Measurements from ENCODE around the gene SMURF1. TPM values are rescaled to one million over a fixed set of nuclear protein-coding genes. Genes with fewer than 3 reads are reported as not detected.

The SMURF1 gene
- total RNA-seq, 1 donor from 2014 or later = 22.1 TPM

- Mint-ChIP-seq H3K27ac (peak overlapping the region; percentile 87), H3K4me1 (ENCODE audit: unreplicated experiment) (peaks cover 52% of the 10 kb centered on the region), H3K36me3 (peaks cover 6% of the 10 kb centered on the region), H3K9me3 (no peaks in the 10 kb centered on the region), H3K27me3 (no peaks in the 10 kb centered on the region), H3K4me3 (peak overlapping the region; percentile 87)
- DNase-seq (ENCODE audit: extremely low spot score, unreplicated experiment) = no peak
- no peak for TF ChIP-seq CTCF (conservative IDR thresholded peaks at IDR 0.05)
Observed at GRCh38 chr7:99141334-99141733, 2.6 kb downstream of the SMURF1 start.

- H3K36me3 Mint-ChIP-seq = peaks cover 6% of the 10 kb centered on the region
- no peak for DNase-seq (ENCODE audit: extremely low spot score, unreplicated experiment)
- peaks cover 52% of the 10 kb centered on the region for H3K4me1 Mint-ChIP-seq (ENCODE audit: unreplicated experiment)
- H3K4me3 Mint-ChIP-seq = peak overlapping the region; percentile 87
- H3K27me3 Mint-ChIP-seq = no peaks in the 10 kb centered on the region
- TF ChIP-seq CTCF (conservative IDR thresholded peaks at IDR 0.05) = no peak
- H3K27ac Mint-ChIP-seq = peak overlapping the region; percentile 37
- H3K9me3 Mint-ChIP-seq = no peaks in the 10 kb centered on the region
Observed at GRCh38 chr7:99140813-99141212, 3.1 kb downstream of the SMURF1 start.

- Mint-ChIP-seq H3K27me3 (no peaks in the 10 kb centered on the region), H3K9me3 (no peaks in the 10 kb centered on the region), H3K27ac (peak overlapping the region; percentile 90), H3K36me3 (peaks cover 6% of the 10 kb centered on the region), H3K4me3 (peak overlapping the region; percentile 53), H3K4me1 (ENCODE audit: unreplicated experiment) (peaks cover 54% of the 10 kb centered on the region)
- no peak for DNase-seq (ENCODE audit: extremely low spot score, unreplicated experiment)
- TF ChIP-seq CTCF (conservative IDR thresholded peaks at IDR 0.05) = no peak
Observed at GRCh38 chr7:99139036-99139435, 4.9 kb downstream of the SMURF1 start.

- H3K27ac Mint-ChIP-seq = peak overlapping the region; percentile 90
- H3K9me3 Mint-ChIP-seq = no peaks in the 10 kb centered on the region
- peak; percentile 30 for TF ChIP-seq CTCF (conservative IDR thresholded peaks at IDR 0.05)
- peak overlapping the region; percentile 78 for H3K4me3 Mint-ChIP-seq
- DNase-seq (ENCODE audit: extremely low spot score, unreplicated experiment) = no peak
- peaks cover 10% of the 10 kb centered on the region for H3K36me3 Mint-ChIP-seq
- no peaks in the 10 kb centered on the region for H3K27me3 Mint-ChIP-seq
- peaks cover 68% of the 10 kb centered on the region for H3K4me1 Mint-ChIP-seq (ENCODE audit: unreplicated experiment)
Observed at GRCh38 chr7:99137411-99138180, 6.3 kb downstream of the SMURF1 start.

GRCh38 chr7:99135938-99136337 lies 8.0 kb downstream of the SMURF1 start:
- H3K4me1 Mint-ChIP-seq (ENCODE audit: unreplicated experiment) = peaks cover 62% of the 10 kb centered on the region
- no peak for TF ChIP-seq CTCF (conservative IDR thresholded peaks at IDR 0.05)
- DNase-seq (ENCODE audit: extremely low spot score, unreplicated experiment) = no peak
- H3K9me3 Mint-ChIP-seq = no peaks in the 10 kb centered on the region
- peaks cover 8% of the 10 kb centered on the region for H3K36me3 Mint-ChIP-seq
- H3K4me3 Mint-ChIP-seq = peak overlapping the region; percentile 46
- peak overlapping the region; percentile 64 for H3K27ac Mint-ChIP-seq
- no peaks in the 10 kb centered on the region for H3K27me3 Mint-ChIP-seq
